ENCODE results near the gene ERP27.

ERP27 gene

GRCh38 chr12:14935031-14935430, 3.3 kb downstream of the ERP27 start:
- DNase-seq (ENCODE audit: low read depth): no peak

GRCh38 chr12:14934511-14934910, 3.8 kb downstream of the ERP27 start:
- no peak for DNase-seq (ENCODE audit: low read depth)

GRCh38 chr12:14931791-14932560, 6.4 kb downstream of the ERP27 start:
- no peak for DNase-seq (ENCODE audit: low read depth)

- DNase-seq (ENCODE audit: low read depth): peak; percentile 90
These were observed 7.0 kb downstream of the ERP27 start for GRCh38 chr12:14931359-14931758.

GRCh38 chr12:14930299-14930698, 8.0 kb downstream of the ERP27 start:
- DNase-seq (ENCODE audit: low read depth): peak; percentile 65

GRCh38 chr12:14928931-14929330, 9.4 kb downstream of the ERP27 start:
- no peak for DNase-seq (ENCODE audit: low read depth)

- no peak for DNase-seq (ENCODE audit: low read depth)
These were observed 11.1 kb downstream of the ERP27 start for GRCh38 chr12:14927267-14927666.

- DNase-seq (ENCODE audit: low read depth): no peak
These were observed 13.8 kb downstream of the ERP27 start for GRCh38 chr12:14924541-14924940.

GRCh38 chr12:14923944-14924343, 14.4 kb downstream of the ERP27 start:
- DNase-seq (ENCODE audit: low read depth): no peak

- no peak for DNase-seq (ENCODE audit: low read depth)
These were observed 17.1 kb downstream of the ERP27 start for GRCh38 chr12:14921218-14921617.

GRCh38 chr12:14920475-14921126, 17.7 kb downstream of the ERP27 start:
- DNase-seq (ENCODE audit: low read depth): no peak

GRCh38 chr12:14919455-14919854, 18.9 kb downstream of the ERP27 start:
- no peak for DNase-seq (ENCODE audit: low read depth)

- DNase-seq (ENCODE audit: low read depth): no peak
These were observed 22.6 kb downstream of the ERP27 start for GRCh38 chr12:14915736-14916135.

- no peak for DNase-seq (ENCODE audit: low read depth)
These were observed 25.0 kb downstream of the ERP27 start for GRCh38 chr12:14913381-14913781.

GRCh38 chr12:14911131-14911530, 27.2 kb downstream of the ERP27 start:
- no peak for DNase-seq (ENCODE audit: low read depth)

- DNase-seq (ENCODE audit: low read depth): no peak
These were observed 28.0 kb downstream of the ERP27 start for GRCh38 chr12:14910090-14910915.

GRCh38 chr12:14907953-14908352, 30.4 kb downstream of the ERP27 start:
- DNase-seq (ENCODE audit: low read depth): no peak

- DNase-seq (ENCODE audit: low read depth): no peak
These were observed 32.2 kb downstream of the ERP27 start for GRCh38 chr12:14906114-14906513.

GRCh38 chr12:14905269-14906004, 32.9 kb downstream of the ERP27 start:
- no peak for DNase-seq (ENCODE audit: low read depth)

- no peak for DNase-seq (ENCODE audit: low read depth)
These were observed 33.5 kb downstream of the ERP27 start for GRCh38 chr12:14904854-14905253.

GRCh38 chr12:14903386-14904098, 34.8 kb downstream of the ERP27 start:
- DNase-seq (ENCODE audit: low read depth): no peak

All from fibroblast of gingiva (primary cell).